DND-41 (cell line): ENCODE data around the gene TCF19.

Experiments used
- ATAC-seq: fragments of 200-7000 bp; cut with Tn5 transposase; 3 replicates; pipeline ENCODE4 v1.9.1; 2021; ENCODE audit warnings: low read depth; ENCODE audit not compliant: insufficient read depth
- DNase-seq: peaks from one replicate; pipeline ENCODE4 v3.0.0-alpha.2; 2020
- H2AFZ ChIP-seq: 2 replicates; pipeline ENCODE4 v1.6.0; 2012; ENCODE audit warnings: low read depth, low read length
- H3K27ac ChIP-seq: 2 replicates; pipeline ENCODE4 v1.5.1; 2012; ENCODE audit warnings: low read length, inconsistent platforms
- H3K27me3 ChIP-seq: fragments of 200-600 bp; sonication (generic); 2 replicates; pipeline ENCODE4 v1.6.0; 2012; ENCODE audit warnings: low read length, mild to moderate bottlenecking, inconsistent platforms; ENCODE audit not compliant: insufficient read depth, poor library complexity
- H3K36me3 ChIP-seq: 2 replicates; pipeline ENCODE4 v1.5.1; 2012; ENCODE audit warnings: low read length, inconsistent platforms; ENCODE audit not compliant: insufficient read depth
- H3K4me1 ChIP-seq: 2 replicates; pipeline ENCODE4 v1.5.1; 2012; ENCODE audit warnings: mild to moderate bottlenecking, low read length; ENCODE audit not compliant: insufficient read depth
- H3K4me2 ChIP-seq: 2 replicates; pipeline ENCODE4 v1.6.0; 2012; ENCODE audit warnings: mild to moderate bottlenecking, moderate library complexity, low read length, inconsistent platforms; ENCODE audit not compliant: insufficient read depth
- H3K4me3 ChIP-seq, 2 experiments: fragments of 200-600 bp in 1 of 2; shearing (Covaris generic) in 1 of 2; 2 replicates each; pipeline ENCODE4 v1.5.1; 2012 to 2016; ENCODE audit warnings: inconsistent platforms in 2 of 2, low read length in 2 of 2, mild to moderate bottlenecking in 2 of 2, low read depth in 1 of 2, moderate library complexity in 1 of 2
- H3K79me2 ChIP-seq: 2 replicates; pipeline ENCODE4 v1.6.0; 2012; ENCODE audit warnings: low read length, inconsistent platforms; ENCODE audit not compliant: insufficient read depth
- H3K9ac ChIP-seq: 2 replicates; pipeline ENCODE4 v1.6.0; 2012; ENCODE audit warnings: low read depth, mild to moderate bottlenecking, inconsistent platforms, low read length, moderate library complexity
- H3K9me3 ChIP-seq: 2 replicates; pipeline ENCODE4 v1.5.1; 2012; ENCODE audit warnings: low read length, moderate library complexity, mild to moderate bottlenecking, inconsistent platforms; ENCODE audit not compliant: insufficient read depth, severe bottlenecking
- H4K20me1 ChIP-seq: 2 replicates; pipeline ENCODE4 v1.6.0; 2012; ENCODE audit warnings: low read length; ENCODE audit not compliant: insufficient read depth
- EZH2 ChIP-seq: IDR thresholded peaks from 3 replicates; pipeline ENCODE4 v1.6.1; 2012; ENCODE audit warnings: borderline replicate concordance, low read depth, mild to moderate bottlenecking, moderate library complexity, low read length, inconsistent platforms; ENCODE audit not compliant: severe bottlenecking
- TF ChIP-seq, protein P1 (sequence below): IDR thresholded peaks from 2 replicates; pipeline ENCODE4 v1.5.1; 2012; ENCODE audit warnings: borderline replicate concordance, low read length, moderate library complexity, mild to moderate bottlenecking; ENCODE audit not compliant: poor library complexity, severe bottlenecking; ENCODE audit errors: extremely low read depth

Gene TCF19

DNA sequence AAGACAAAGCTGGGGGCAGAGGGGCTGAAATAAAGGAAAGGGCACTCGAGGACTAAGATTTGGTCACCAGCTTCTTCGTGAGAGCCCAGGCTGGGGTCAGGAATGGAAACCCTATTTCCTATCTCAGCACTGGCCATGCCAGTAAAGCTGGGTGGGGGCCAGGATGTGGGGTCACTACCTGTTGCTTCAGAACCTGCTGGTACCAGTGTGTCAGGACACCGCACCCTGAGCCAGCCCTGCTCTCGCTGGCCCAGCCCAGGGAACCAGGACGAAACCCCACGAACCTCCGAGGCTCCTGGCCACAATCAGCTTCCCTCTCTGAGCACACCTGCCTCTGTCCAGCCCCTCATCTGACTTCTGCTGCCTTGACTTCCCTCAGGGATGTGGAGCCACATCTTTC is 40.2 kb upstream of the TCF19 start:
- TF ChIP-seq, protein P1, sequence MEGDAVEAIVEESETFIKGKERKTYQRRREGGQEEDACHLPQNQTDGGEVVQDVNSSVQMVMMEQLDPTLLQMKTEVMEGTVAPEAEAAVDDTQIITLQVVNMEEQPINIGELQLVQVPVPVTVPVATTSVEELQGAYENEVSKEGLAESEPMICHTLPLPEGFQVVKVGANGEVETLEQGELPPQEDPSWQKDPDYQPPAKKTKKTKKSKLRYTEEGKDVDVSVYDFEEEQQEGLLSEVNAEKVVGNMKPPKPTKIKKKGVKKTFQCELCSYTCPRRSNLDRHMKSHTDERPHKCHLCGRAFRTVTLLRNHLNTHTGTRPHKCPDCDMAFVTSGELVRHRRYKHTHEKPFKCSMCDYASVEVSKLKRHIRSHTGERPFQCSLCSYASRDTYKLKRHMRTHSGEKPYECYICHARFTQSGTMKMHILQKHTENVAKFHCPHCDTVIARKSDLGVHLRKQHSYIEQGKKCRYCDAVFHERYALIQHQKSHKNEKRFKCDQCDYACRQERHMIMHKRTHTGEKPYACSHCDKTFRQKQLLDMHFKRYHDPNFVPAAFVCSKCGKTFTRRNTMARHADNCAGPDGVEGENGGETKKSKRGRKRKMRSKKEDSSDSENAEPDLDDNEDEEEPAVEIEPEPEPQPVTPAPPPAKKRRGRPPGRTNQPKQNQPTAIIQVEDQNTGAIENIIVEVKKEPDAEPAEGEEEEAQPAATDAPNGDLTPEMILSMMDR: no peak
- no peak for TF ChIP-seq EZH2
- Histone ChIP-seq H3K79me2 (no peaks in the 10 kb centered on the region), H3K4me3 (no peak overlapping the region), H4K20me1 (no peaks in the 10 kb centered on the region), H2AFZ (no peak overlapping the region), H3K9me3 (no peaks in the 10 kb centered on the region), H3K4me2 (no peak overlapping the region), H3K4me1 (no peaks in the 10 kb centered on the region), H3K9ac (no peak overlapping the region), H3K36me3 (no peaks in the 10 kb centered on the region), H3K27me3 (peaks cover 41% of the 10 kb centered on the region), H3K27ac (no peak overlapping the region)
- ATAC-seq (no peak), DNase-seq (no peak)

DNA sequence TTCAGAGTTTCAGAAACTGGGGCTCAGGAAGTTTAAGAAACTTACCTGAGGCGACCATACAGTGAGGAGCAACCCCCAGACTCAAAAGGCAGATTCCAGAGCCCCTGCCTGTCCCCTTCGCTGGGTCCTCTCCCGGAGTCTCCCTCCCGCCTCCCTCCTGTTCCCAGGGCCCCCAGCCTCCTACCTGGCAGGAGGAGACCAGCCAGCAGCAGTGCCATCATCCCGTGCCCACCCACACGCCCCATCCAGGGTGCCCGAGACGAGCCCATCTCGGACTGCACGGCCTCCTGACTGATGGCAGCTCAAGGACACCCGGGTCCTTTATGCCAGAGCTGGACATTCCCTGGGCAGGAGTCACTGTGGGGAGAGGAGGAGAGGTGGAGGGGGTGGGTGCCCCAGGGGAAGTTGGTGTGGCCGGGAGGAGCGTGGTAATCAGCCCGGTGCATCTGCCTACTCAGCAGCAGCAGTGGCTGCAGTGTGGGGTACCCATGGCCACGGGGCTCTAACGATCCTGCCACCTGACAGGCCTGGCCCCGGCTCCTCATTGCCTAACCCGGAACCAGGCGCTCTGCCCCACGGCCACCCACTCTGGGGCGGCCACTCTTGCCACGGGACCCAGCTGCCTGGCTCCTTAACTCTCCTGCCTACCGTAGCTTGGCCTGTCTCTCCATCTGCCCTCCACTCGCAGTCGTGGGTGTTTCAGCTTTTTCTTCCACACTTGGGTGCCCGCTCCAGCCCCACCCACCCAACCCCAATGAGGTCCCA is 38.1 kb upstream of the TCF19 start, which contains the start of gene CDSN:
CDSN (minus strand) TSS at position 296 of the 765 bp plus-strand sequence; CDS start at position 269, 27 bp downstream.
- H3K4me3 ChIP-seq: no peak within 1 kb of the TSS
- DNase-seq: no peak
- TF ChIP-seq, protein P1: no peak
- no peak for TF ChIP-seq EZH2
- H3K4me2 ChIP-seq: no peak within 1 kb of the TSS
- no peak within 1 kb of the TSS for H2AFZ ChIP-seq
- no peaks in the 10 kb centered on the region for H3K36me3 ChIP-seq
- no peak within 1 kb of the TSS for H3K27ac ChIP-seq
- H3K4me1 ChIP-seq: no peaks in the 10 kb centered on the region
- H3K9ac ChIP-seq: no peak within 1 kb of the TSS
- no peaks in the 10 kb centered on the region for H3K9me3 ChIP-seq
- peaks cover 33% of the 10 kb centered on the region for H3K27me3 ChIP-seq
- H4K20me1 ChIP-seq: no peaks in the 10 kb centered on the region
- ATAC-seq: no peak
- H3K79me2 ChIP-seq: no peaks in the 10 kb centered on the region

DNA sequence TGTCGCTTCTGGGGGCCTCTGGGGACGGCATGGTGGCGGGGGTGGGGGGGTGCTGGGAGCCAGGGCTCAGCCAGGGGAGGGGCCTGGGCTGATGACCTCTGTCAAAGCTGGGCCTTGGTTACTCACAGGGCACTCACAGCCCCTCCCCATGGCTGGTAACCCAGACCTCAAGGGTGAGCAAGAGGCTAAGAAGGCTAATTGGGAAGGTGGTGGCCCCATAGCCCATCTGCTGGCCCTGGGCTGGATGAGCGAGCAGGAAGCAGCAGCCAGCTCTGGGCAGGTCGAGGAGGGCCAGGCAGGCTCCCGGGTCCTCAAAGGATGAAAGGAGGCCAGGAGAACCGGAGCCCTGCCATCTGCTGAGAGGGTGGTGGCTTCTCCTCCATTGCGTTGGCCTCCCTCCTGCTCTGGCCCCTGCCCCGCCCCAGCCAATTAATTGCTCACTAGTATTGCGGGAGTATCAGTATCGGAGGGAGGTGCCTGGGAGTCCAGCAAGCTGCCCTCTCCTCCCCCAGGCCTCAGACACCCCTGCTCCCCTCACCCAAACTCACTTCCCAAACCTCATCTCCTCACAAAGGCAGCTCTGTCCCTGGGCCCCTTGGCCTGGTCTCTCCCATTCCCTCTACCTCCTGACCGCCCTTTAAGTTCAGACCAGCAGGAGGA is 37.1 kb upstream of the TCF19 start:
- no peaks in the 10 kb centered on the region for H3K79me2 ChIP-seq
- DNase-seq (no peak), ATAC-seq (no peak)
- H3K27me3 ChIP-seq: peaks cover 26% of the 10 kb centered on the region
- no peak overlapping the region for H3K4me3 ChIP-seq
- H3K4me2 ChIP-seq: no peak overlapping the region
- H3K9me3 ChIP-seq: no peaks in the 10 kb centered on the region
- TF ChIP-seq, protein P1: no peak
- TF ChIP-seq EZH2: no peak
- no peak overlapping the region for H2AFZ ChIP-seq
- no peaks in the 10 kb centered on the region for H3K36me3 ChIP-seq
- H4K20me1 ChIP-seq: no peaks in the 10 kb centered on the region
- no peak overlapping the region for H3K9ac ChIP-seq
- no peak overlapping the region for H3K27ac ChIP-seq
- no peaks in the 10 kb centered on the region for H3K4me1 ChIP-seq
